Uterus (tissue), 2 donors: ENCODE measurements around the gene CNTN1.

ENCODE experiments used
- CTCF ChIP-seq, 4 experiments: fragments of 200-600 bp in 2 of 4; fragments of 450-650 bp in 2 of 4; sonication (generic) in 2 of 4; IDR thresholded peaks; one replicate each; pipeline ENCODE4 v1.5.1; 2016 to 2019; ENCODE audit warnings: antibody characterized with exemption in 4 of 4, mild to moderate bottlenecking in 2 of 4, moderate library complexity in 1 of 4
- POLR2A ChIP-seq, 2 donors: fragments of 450-650 bp; IDR thresholded peaks; one replicate each; pipeline ENCODE4 v1.6.1; 2016; ENCODE audit warnings: antibody characterized with exemption in 2 of 2, mild to moderate bottlenecking in 1 of 2, moderate library complexity in 1 of 2

GRCh38 chr12:40752011-40752410 is 59.8 kb downstream of the CNTN1 start:
- no peak for TF ChIP-seq CTCF (IDR thresholded peaks at IDR 0.05)
- no peak for TF ChIP-seq POLR2A (IDR thresholded peaks at IDR 0.05)
